Astrocyte of the cerebellum (primary cell): ENCODE data around the gene DIP2C.
A peak's percentile ranks its signal among the peaks of the same experiment; 100 is the strongest.
"Not testable (repeated sequence)": the region's sequence is repeated elsewhere in the genome, so short reads cannot be mapped to it uniquely, and the experiment has no call there.

Experiments
- DNase-seq: peaks from one replicate; pipeline ENCODE4 v3.0.0-alpha.2; 2011; ENCODE audit warnings: low read depth
- H3K4me3 ChIP-seq: 2 replicates; pipeline ENCODE4 v1.5.1; 2011; ENCODE audit warnings: mild to moderate bottlenecking, low read depth, low read length, moderate library complexity
- CTCF ChIP-seq: IDR thresholded peaks from 2 replicates; pipeline ENCODE4 v1.5.1; 2012; ENCODE audit warnings: low read length, low read depth, moderate library complexity, mild to moderate bottlenecking; ENCODE audit errors: missing control alignments
- in situ Hi-C: cut with HindIII; loops from 2 replicates; pipeline ENCODE4 v1.10.0; 2017; ENCODE audit warnings: low sequenced_read_pairs

The DIP2C gene

GRCh38 chr10:613271-614138, 76.0 kb downstream of the DIP2C start:
- no peak for TF ChIP-seq CTCF
- no peak for DNase-seq
- no peak overlapping the region for H3K4me3 ChIP-seq
- in situ Hi-C loops = loop anchor here (5.0 kb wide), 1 partner anchor 39 kb away; no protein-coding TSS in a partner anchor

- in situ Hi-C loops = loop anchor here (5.0 kb wide), 1 partner anchor 40 kb away; no protein-coding TSS in a partner anchor
- H3K4me3 ChIP-seq = no peak overlapping the region
- no peak for TF ChIP-seq CTCF
- DNase-seq = no peak
These were observed 76.8 kb downstream of the DIP2C start for GRCh38 chr10:612696-613095.

GRCh38 chr10:610642-611305, 78.7 kb downstream of the DIP2C start:
- peak; percentile 50 for DNase-seq

GRCh38 chr10:609868-610545, 79.5 kb downstream of the DIP2C start:
- no peak for TF ChIP-seq CTCF
- in situ Hi-C loops = loop anchor here (5.0 to 10.0 kb wide), 2 partner anchors 42 to 65 kb away; no protein-coding TSS in a partner anchor
- no peak overlapping the region for H3K4me3 ChIP-seq
- no peak for DNase-seq

More at GRCh38 chr10:610642-611305, 78.7 kb downstream of the DIP2C start:
- in situ Hi-C loops = loop anchor here (5.0 kb wide), 1 partner anchor 42 kb away; no protein-coding TSS in a partner anchor
- not testable (repeated sequence) for H3K4me3 ChIP-seq

GRCh38 chr10:609262-609658, 80.2 kb downstream of the DIP2C start:
- no peak for TF ChIP-seq CTCF
- in situ Hi-C loops = loop anchor here (10.0 kb wide), 1 partner anchor 66 kb away; no protein-coding TSS in a partner anchor
- DNase-seq = no peak
- no peak overlapping the region for H3K4me3 ChIP-seq

- in situ Hi-C loops = loop anchor here (10.0 kb wide), 1 partner anchor 66 kb away; no protein-coding TSS in a partner anchor
These were observed 80.9 kb downstream of the DIP2C start for GRCh38 chr10:608331-609261.

More at GRCh38 chr10:608331-609261, 80.9 kb downstream of the DIP2C start:
- no peak overlapping the region for H3K4me3 ChIP-seq
- no peak for TF ChIP-seq CTCF
- no peak for DNase-seq
